Karpas-422 (cell line): ENCODE data around the gene OPCML. TPM values are rescaled to one million over a fixed set of nuclear protein-coding genes. Genes with fewer than 3 reads are reported as not detected.

ENCODE experiments used
- DNase-seq: peaks from one replicate; pipeline ENCODE4 v3.0.0-alpha.2; 2015
- H2AFZ ChIP-seq: fragments of 200-600 bp; sonication (generic); 2 replicates; pipeline ENCODE4 v1.6.1; 2014; ENCODE audit warnings: antibody characterized with exemption, low read length, mixed read lengths
- H3K27ac ChIP-seq: fragments of 200-600 bp; sonication (generic); 2 replicates; pipeline ENCODE4 v1.5.1; 2014; ENCODE audit warnings: mild to moderate bottlenecking, low read length, moderate library complexity
- H3K27me3 ChIP-seq: fragments of 200-600 bp; sonication (generic); 2 replicates; pipeline ENCODE4 v1.6.1; 2014; ENCODE audit warnings: low read length, mixed read lengths
- H3K36me3 ChIP-seq: fragments of 200-600 bp; sonication (generic); 2 replicates; pipeline ENCODE4 v1.6.1; 2014; ENCODE audit warnings: low read length, mixed read lengths; ENCODE audit not compliant: insufficient read depth
- H3K4me1 ChIP-seq: fragments of 200-600 bp; sonication (generic); 2 replicates; pipeline ENCODE4 v1.6.1; 2014; ENCODE audit warnings: mild to moderate bottlenecking, low read length, mixed read lengths
- H3K4me2 ChIP-seq: fragments of 200-600 bp; sonication (generic); 2 replicates; pipeline ENCODE4 v1.6.1; 2014; ENCODE audit warnings: low read length, low read depth, mild to moderate bottlenecking; ENCODE audit not compliant: poor library complexity, severe bottlenecking
- H3K4me3 ChIP-seq: fragments of 200-600 bp; sonication (generic); 2 replicates; pipeline ENCODE4 v1.5.1; 2014; ENCODE audit warnings: mild to moderate bottlenecking, antibody characterized with exemption, low read length, mixed read lengths
- H3K79me2 ChIP-seq: fragments of 200-600 bp; sonication (generic); 2 replicates; pipeline ENCODE4 v1.6.1; 2014; ENCODE audit warnings: mild to moderate bottlenecking, low read length, mixed read lengths
- H3K9ac ChIP-seq: fragments of 200-600 bp; sonication (generic); 2 replicates; pipeline ENCODE4 v1.6.0; 2014; ENCODE audit warnings: low read length
- H3K9me2 ChIP-seq: fragments of 200-600 bp; sonication (generic), shearing (Covaris generic); replicated peaks from 2 replicates; pipeline ENCODE4 v1.6.0; 2014; ENCODE audit warnings: mild to moderate bottlenecking, low read length, moderate library complexity; ENCODE audit not compliant: insufficient read depth
- H3K9me3 ChIP-seq: fragments of 300-700, 200-600 bp; sonication (generic); 2 replicates; pipeline ENCODE4 v1.6.1; 2014; ENCODE audit warnings: low read length, mixed read lengths
- H4K20me1 ChIP-seq: fragments of 200-600 bp; sonication (generic); 2 replicates; pipeline ENCODE4 v1.6.1; 2014; ENCODE audit warnings: mild to moderate bottlenecking, antibody characterized with exemption, low read length, low read depth; ENCODE audit not compliant: insufficient read depth
- total RNA-seq: library from RNA; depleted of rRNA; stranded (reverse); fragments of >200 nt; shearing (Covaris generic); gene quantifications from 2 replicates; pipeline ENCODE4 v1.2.3, GENCODE V29; 2014; ENCODE audit warnings: low replicate concordance

OPCML gene
- total RNA-seq, 1 experiment from 2014 or later: not detected

DNA sequence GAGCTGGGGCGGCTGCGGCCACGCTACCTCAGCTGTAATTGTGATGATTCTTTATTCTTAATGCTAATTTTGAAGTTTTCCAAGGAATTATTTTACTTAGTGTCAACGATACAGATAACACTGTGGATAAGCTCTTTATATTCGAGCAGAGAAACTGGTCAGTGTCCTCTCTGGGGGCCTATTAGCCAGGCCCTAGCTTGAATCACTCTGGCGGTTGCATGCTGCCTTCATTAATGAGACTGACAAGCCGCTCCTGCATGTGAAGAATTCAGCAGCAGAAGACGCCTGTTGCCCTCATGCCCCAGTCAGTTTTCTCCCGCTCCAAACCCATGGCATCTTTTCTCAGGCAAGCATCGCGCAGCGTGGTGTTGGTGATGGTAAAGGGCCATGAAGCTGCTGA lies 851.7 kb downstream of the OPCML start:
- Histone ChIP-seq H3K9ac (no peak overlapping the region), H3K27ac (no peak overlapping the region), H3K9me2 (no peaks in the 10 kb centered on the region), H3K9me3 (no peaks in the 10 kb centered on the region), H2AFZ (no peak overlapping the region), H4K20me1 (no peaks in the 10 kb centered on the region), H3K4me3 (no peak overlapping the region), H3K79me2 (no peaks in the 10 kb centered on the region), H3K4me2 (no peak overlapping the region), H3K4me1 (no peaks in the 10 kb centered on the region), H3K36me3 (no peaks in the 10 kb centered on the region), H3K27me3 (no peaks in the 10 kb centered on the region)
- no peak for DNase-seq

DNA sequence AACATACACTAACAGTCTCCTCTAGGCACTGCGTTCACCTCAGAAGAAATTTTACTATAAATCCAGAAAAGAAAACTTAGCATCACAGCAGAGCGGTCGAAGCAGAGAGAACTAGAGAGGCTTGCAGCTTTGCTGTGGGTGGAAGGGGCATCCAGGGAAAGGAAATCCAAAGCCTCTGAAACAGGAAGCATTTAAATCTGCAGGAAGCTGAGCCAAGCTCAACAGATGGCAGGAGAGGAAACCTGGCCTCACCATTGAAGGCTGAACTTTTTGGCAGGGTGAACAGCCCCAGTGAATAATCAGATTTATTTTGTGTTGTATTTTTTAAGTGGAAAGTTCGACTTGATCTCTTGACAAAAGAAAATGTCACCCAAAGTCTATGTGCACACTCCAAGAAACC lies 858.1 kb downstream of the OPCML start:
- Histone ChIP-seq H3K27me3 (no peaks in the 10 kb centered on the region), H3K4me2 (no peak overlapping the region), H3K9me2 (no peaks in the 10 kb centered on the region), H3K4me1 (no peaks in the 10 kb centered on the region), H3K4me3 (no peak overlapping the region), H3K27ac (no peak overlapping the region), H2AFZ (no peak overlapping the region), H3K9me3 (no peaks in the 10 kb centered on the region), H3K36me3 (no peaks in the 10 kb centered on the region), H3K9ac (no peak overlapping the region), H3K79me2 (no peaks in the 10 kb centered on the region), H4K20me1 (no peaks in the 10 kb centered on the region)
- no peak for DNase-seq

DNA sequence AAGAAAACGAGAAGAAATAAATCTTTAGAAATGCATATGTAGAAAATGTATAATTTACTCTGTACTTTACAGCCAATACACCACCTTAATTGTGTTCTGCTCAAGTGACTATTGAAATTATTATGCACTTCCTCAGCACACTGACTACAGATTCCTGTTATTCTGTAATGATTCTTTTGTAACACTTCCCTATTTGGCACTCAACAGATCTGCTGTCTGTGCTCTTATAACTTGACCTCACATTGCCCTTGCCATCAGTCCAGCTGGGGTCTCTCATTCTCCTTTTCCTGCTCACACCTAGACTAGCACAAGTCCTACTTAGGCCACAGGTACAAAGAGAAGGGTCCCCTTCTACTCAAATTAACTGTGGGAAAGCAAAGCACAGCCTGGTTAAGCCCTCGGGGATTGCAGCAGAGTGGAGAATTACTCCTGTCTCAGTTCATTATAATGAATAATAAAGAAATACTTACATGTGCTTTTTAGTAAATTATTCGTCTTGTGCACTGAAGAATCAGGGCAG lies 860.4 kb downstream of the OPCML start:
- no peak overlapping the region for H3K9ac ChIP-seq
- no peak for DNase-seq
- H4K20me1 ChIP-seq: no peaks in the 10 kb centered on the region
- H3K4me2 ChIP-seq: no peak overlapping the region
- H3K4me3 ChIP-seq: no peak overlapping the region
- no peak overlapping the region for H3K27ac ChIP-seq
- no peaks in the 10 kb centered on the region for H3K9me2 ChIP-seq
- H3K9me3 ChIP-seq: no peaks in the 10 kb centered on the region
- no peak overlapping the region for H2AFZ ChIP-seq
- H3K79me2 ChIP-seq: no peaks in the 10 kb centered on the region
- H3K36me3 ChIP-seq: no peaks in the 10 kb centered on the region
- no peaks in the 10 kb centered on the region for H3K4me1 ChIP-seq
- H3K27me3 ChIP-seq: no peaks in the 10 kb centered on the region

DNA sequence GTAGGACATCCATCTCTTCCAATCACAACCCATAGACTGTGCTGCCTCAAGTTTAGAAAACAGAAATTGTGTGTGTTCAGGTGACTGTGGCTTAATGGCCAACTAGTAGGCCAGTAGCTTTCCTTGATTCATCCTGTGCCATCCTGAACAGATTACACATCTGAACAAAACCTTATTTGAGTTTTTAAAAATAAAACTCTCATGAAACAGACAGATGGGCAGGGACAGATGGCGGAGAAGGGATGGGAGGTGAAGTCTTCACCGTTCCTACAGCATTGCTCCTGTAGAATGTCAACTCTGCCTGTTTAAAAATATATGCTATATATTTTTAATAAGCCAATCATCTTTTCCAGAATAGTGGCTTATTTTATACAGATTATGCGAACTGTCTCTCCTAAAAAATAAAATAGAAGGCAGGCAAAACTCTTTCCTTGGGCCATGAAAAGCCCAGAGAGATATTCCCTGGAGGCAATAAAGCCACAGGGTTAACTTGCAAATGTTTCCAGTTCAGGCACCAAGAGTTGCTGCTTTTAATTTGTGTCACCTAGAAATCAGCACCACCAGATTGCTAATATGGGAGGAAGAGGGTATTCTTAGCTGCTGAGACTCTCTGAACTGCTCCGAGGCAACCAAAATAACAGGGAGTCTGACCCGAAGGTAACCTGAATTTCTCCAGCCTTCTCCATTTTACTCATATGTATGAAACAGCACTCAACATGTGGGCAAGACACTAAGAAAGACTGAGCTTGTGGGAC lies 861.2 kb downstream of the OPCML start:
- no peaks in the 10 kb centered on the region for H3K4me1 ChIP-seq
- no peaks in the 10 kb centered on the region for H3K36me3 ChIP-seq
- H4K20me1 ChIP-seq: no peaks in the 10 kb centered on the region
- H3K9me3 ChIP-seq: no peaks in the 10 kb centered on the region
- no peak for DNase-seq
- H3K79me2 ChIP-seq: no peaks in the 10 kb centered on the region
- no peak overlapping the region for H2AFZ ChIP-seq
- H3K4me3 ChIP-seq: no peak overlapping the region
- no peak overlapping the region for H3K4me2 ChIP-seq
- H3K27ac ChIP-seq: no peak overlapping the region
- no peaks in the 10 kb centered on the region for H3K9me2 ChIP-seq
- no peak overlapping the region for H3K9ac ChIP-seq
- H3K27me3 ChIP-seq: no peaks in the 10 kb centered on the region

DNA sequence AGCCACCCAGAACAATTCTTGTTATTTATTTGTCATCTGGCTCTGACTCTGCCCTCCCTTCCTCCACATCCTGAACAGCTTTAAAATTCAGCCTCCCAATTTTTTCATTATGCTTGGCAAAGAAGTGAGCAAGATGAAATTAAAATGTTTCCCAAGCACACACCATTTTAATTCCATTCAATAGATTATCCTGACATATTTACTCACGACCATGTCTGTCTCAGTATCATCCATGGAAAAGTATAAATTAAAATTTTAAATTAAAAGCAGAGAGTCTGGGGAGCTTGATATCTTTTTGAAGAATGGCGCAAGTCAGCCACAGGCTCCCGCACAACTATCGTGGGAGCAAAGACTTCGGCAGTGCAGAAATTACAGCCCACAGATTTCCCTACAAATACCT lies 862.4 kb downstream of the OPCML start:
- Histone ChIP-seq H3K9ac (no peak overlapping the region), H2AFZ (no peak overlapping the region), H3K27me3 (no peaks in the 10 kb centered on the region), H3K9me2 (no peaks in the 10 kb centered on the region), H3K79me2 (no peaks in the 10 kb centered on the region), H3K4me3 (no peak overlapping the region), H4K20me1 (no peaks in the 10 kb centered on the region), H3K36me3 (no peaks in the 10 kb centered on the region), H3K4me2 (no peak overlapping the region), H3K27ac (no peak overlapping the region), H3K4me1 (no peaks in the 10 kb centered on the region), H3K9me3 (no peaks in the 10 kb centered on the region)
- DNase-seq: no peak

DNA sequence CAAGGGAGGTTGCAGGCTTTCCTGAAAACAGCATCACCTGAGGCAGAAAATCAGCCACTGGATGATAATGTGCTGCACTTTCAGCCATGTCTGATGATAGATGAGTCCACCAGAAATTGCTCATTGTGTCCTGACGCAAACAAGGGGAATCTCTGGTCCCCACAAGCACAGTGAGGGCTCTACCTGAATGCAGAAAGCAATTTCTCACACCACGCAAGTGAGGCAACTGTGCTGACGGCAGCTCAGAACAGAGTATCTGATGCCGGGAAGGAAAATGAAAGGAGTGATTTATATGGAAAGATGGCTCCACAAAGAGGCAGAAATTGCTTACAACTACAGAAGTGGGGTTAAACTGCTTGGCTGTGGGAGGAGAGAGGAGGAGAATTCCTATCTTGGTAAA lies 867.1 kb downstream of the OPCML start:
- no peaks in the 10 kb centered on the region for H3K79me2 ChIP-seq
- no peak overlapping the region for H3K4me2 ChIP-seq
- H4K20me1 ChIP-seq: no peaks in the 10 kb centered on the region
- DNase-seq: no peak
- no peaks in the 10 kb centered on the region for H3K9me2 ChIP-seq
- no peaks in the 10 kb centered on the region for H3K36me3 ChIP-seq
- H3K27me3 ChIP-seq: no peaks in the 10 kb centered on the region
- no peak overlapping the region for H3K9ac ChIP-seq
- no peak overlapping the region for H3K4me3 ChIP-seq
- H2AFZ ChIP-seq: no peak overlapping the region
- H3K4me1 ChIP-seq: no peaks in the 10 kb centered on the region
- no peak overlapping the region for H3K27ac ChIP-seq
- no peaks in the 10 kb centered on the region for H3K9me3 ChIP-seq

DNA sequence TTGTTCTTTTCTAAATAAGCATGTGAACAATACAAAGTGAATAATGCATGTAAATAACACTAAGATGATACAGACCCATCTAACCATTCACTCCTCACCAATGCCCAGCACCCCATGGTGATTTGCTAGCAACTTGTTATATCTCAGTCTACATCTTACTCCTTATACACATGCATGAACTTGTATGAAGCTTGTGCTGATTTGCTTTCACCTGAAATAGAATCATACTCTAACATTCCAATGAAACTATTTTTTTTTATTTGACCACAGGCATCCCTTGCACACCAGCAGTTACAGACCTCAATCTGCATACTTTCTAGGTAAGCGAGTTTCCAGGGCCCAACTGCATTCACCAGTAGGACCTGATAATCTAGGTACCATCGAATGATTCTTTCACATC lies 873.6 kb downstream of the OPCML start:
- no peak overlapping the region for H3K4me2 ChIP-seq
- H3K4me3 ChIP-seq: no peak overlapping the region
- no peak overlapping the region for H3K27ac ChIP-seq
- H2AFZ ChIP-seq: no peak overlapping the region
- H3K9me3 ChIP-seq: no peaks in the 10 kb centered on the region
- H3K79me2 ChIP-seq: no peaks in the 10 kb centered on the region
- no peak for DNase-seq
- no peaks in the 10 kb centered on the region for H4K20me1 ChIP-seq
- no peaks in the 10 kb centered on the region for H3K9me2 ChIP-seq
- H3K9ac ChIP-seq: no peak overlapping the region
- no peaks in the 10 kb centered on the region for H3K4me1 ChIP-seq
- no peaks in the 10 kb centered on the region for H3K27me3 ChIP-seq
- no peaks in the 10 kb centered on the region for H3K36me3 ChIP-seq

DNA sequence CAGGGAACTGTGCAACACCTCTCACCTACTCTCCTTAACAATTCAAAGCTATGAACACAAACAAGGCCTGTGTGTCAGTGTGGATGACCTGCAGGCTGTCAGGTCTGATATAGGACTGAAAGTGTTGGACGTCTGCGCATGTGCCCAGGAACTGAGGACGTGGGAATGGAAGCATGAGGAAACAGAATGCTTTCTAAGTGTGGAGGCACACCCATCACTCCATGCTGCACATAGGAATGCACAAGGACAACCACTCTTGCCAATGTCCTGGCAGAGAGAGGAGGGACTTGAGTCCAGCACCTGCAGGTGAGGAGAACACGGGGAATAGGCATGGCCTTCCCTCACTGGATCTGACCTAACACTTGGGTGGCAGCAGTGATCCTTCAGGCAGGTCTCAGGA lies 874.3 kb downstream of the OPCML start:
- Histone ChIP-seq H4K20me1 (no peaks in the 10 kb centered on the region), H3K27me3 (no peaks in the 10 kb centered on the region), H3K4me3 (no peak overlapping the region), H3K4me2 (no peak overlapping the region), H2AFZ (no peak overlapping the region), H3K9ac (no peak overlapping the region), H3K27ac (no peak overlapping the region), H3K79me2 (no peaks in the 10 kb centered on the region), H3K9me2 (no peaks in the 10 kb centered on the region), H3K36me3 (no peaks in the 10 kb centered on the region), H3K9me3 (no peaks in the 10 kb centered on the region), H3K4me1 (no peaks in the 10 kb centered on the region)
- no peak for DNase-seq
